HG02763 (cell line): ENCODE data around the gene GPC4.
"Not testable (repeated sequence)": the region's sequence is repeated elsewhere in the genome, so short reads cannot be mapped to it uniquely, and the experiment has no call there.

Source experiments
- ATAC-seq: cut with Tn5 transposase; IDR thresholded peaks from one replicate; pipeline ENCODE4 v1.9.1; 2021; ENCODE audit warnings: mild to moderate bottlenecking, moderate library complexity; ENCODE audit not compliant: unreplicated experiment

The GPC4 gene

GRCh38 chrX:133307637-133308498 lies 107.4 kb downstream of the GPC4 start:
- ATAC-seq, result no peak

GRCh38 chrX:133307094-133307493 lies 108.2 kb downstream of the GPC4 start:
- no peak for ATAC-seq

GRCh38 chrX:133306316-133306715 lies 109.0 kb downstream of the GPC4 start:
- no peak for ATAC-seq

GRCh38 chrX:133305348-133305747 lies 109.9 kb downstream of the GPC4 start:
- ATAC-seq, result no peak

- ATAC-seq, result no peak
These were observed 112.4 kb downstream of the GPC4 start for GRCh38 chrX:133302775-133303445.

GRCh38 chrX:133300591-133300990 lies 114.7 kb downstream of the GPC4 start:
- ATAC-seq, result no peak

GRCh38 chrX:133297284-133297683 lies 118.0 kb downstream of the GPC4 start:
- ATAC-seq, result no peak

- no peak for ATAC-seq
These were observed 121.2 kb downstream of the GPC4 start for GRCh38 chrX:133294126-133294525.

- ATAC-seq, result no peak
These were observed 125.2 kb downstream of the GPC4 start for GRCh38 chrX:133290076-133290475.

GRCh38 chrX:133287860-133288259 lies 127.4 kb downstream of the GPC4 start:
- no peak for ATAC-seq

- no peak for ATAC-seq
These were observed 129.9 kb downstream of the GPC4 start for GRCh38 chrX:133285341-133285740.

GRCh38 chrX:133279112-133279730 lies 136.1 kb downstream of the GPC4 start:
- not testable (repeated sequence) for ATAC-seq

- no peak for ATAC-seq
These were observed 142.1 kb downstream of the GPC4 start for GRCh38 chrX:133273180-133273579.

- no peak for ATAC-seq
These were observed 146.1 kb downstream of the GPC4 start for GRCh38 chrX:133269168-133269567.

GRCh38 chrX:133267621-133268020 lies 147.7 kb downstream of the GPC4 start:
- ATAC-seq, result no peak

- ATAC-seq, result no peak
These were observed 150.0 kb downstream of the GPC4 start for GRCh38 chrX:133265331-133265730.

- ATAC-seq, result no peak
These were observed 156.8 kb downstream of the GPC4 start for GRCh38 chrX:133258481-133258880.

- no peak for ATAC-seq
These were observed 160.6 kb downstream of the GPC4 start for GRCh38 chrX:133254666-133255065.

GRCh38 chrX:133251204-133251603 lies 164.1 kb downstream of the GPC4 start:
- no peak for ATAC-seq

- no peak for ATAC-seq
These were observed 164.8 kb downstream of the GPC4 start for GRCh38 chrX:133250184-133251100.
